Measurements from ENCODE around the gene CETN3.

Gene CETN3

GRCh38 chr5:90406466-90406865 lies 3.1 kb downstream of the CETN3 start:
- TF ChIP-seq CTCF (IDR thresholded peaks at IDR 0.05; ENCODE audit: insufficient read depth, low read length, missing control alignments) = no peak
- H3K4me3 ChIP-seq (ENCODE audit: low read depth, low read length) = no peak overlapping the region
- ChIA-PET CTCF (interaction anchor here (1.3 kb wide), 1 partner anchor 141 kb away, joined by 3 read pairs; no protein-coding TSS in a partner anchor), POLR2A (no interaction called here)
- no peak for DNase-seq (ENCODE audit: low read depth, low spot score)

- ChIA-PET POLR2A (no interaction called here), CTCF (interaction anchor here (1.5 kb wide), 1 partner anchor 137 kb away, joined by 4 read pairs; no protein-coding TSS in a partner anchor)
- TF ChIP-seq CTCF (IDR thresholded peaks at IDR 0.05; ENCODE audit: insufficient read depth, low read length, missing control alignments) = no peak
Measured at GRCh38 chr5:90402521-90403255, 6.9 kb downstream of the CETN3 start.

GRCh38 chr5:90399251-90399650 lies 10.3 kb downstream of the CETN3 start:
- DNase-seq (ENCODE audit: low read depth, low spot score) = no peak
- ChIA-PET CTCF (no interaction called here), POLR2A (no interaction called here)
- TF ChIP-seq CTCF (IDR thresholded peaks at IDR 0.05; ENCODE audit: insufficient read depth, low read length, missing control alignments) = no peak
- no peak overlapping the region for H3K4me3 ChIP-seq (ENCODE audit: low read depth, low read length)

More at GRCh38 chr5:90402521-90403255, 6.9 kb downstream of the CETN3 start:
- no peak for DNase-seq (ENCODE audit: low read depth, low spot score)
- no peak overlapping the region for H3K4me3 ChIP-seq (ENCODE audit: low read depth, low read length)

GRCh38 chr5:90398726-90399125 lies 10.8 kb downstream of the CETN3 start:
- POLR2A ChIA-PET = no interaction called here
- CTCF ChIA-PET = no interaction called here
- no peak for TF ChIP-seq CTCF (IDR thresholded peaks at IDR 0.05; ENCODE audit: insufficient read depth, low read length, missing control alignments)
- no peak overlapping the region for H3K4me3 ChIP-seq (ENCODE audit: low read depth, low read length)
- DNase-seq (ENCODE audit: low read depth, low spot score) = no peak

- DNase-seq (ENCODE audit: low read depth, low spot score) = no peak
- POLR2A ChIA-PET = no interaction called here
- H3K4me3 ChIP-seq (ENCODE audit: low read depth, low read length) = no peak overlapping the region
- CTCF ChIA-PET = no interaction called here
- no peak for TF ChIP-seq CTCF (IDR thresholded peaks at IDR 0.05; ENCODE audit: insufficient read depth, low read length, missing control alignments)
Measured at GRCh38 chr5:90395005-90395404, 14.6 kb downstream of the CETN3 start.

GRCh38 chr5:90390928-90391327 lies 18.6 kb downstream of the CETN3 start:
- DNase-seq (ENCODE audit: low read depth, low spot score) = no peak
- no peak overlapping the region for H3K4me3 ChIP-seq (ENCODE audit: low read depth, low read length)
- no peak for TF ChIP-seq CTCF (IDR thresholded peaks at IDR 0.05; ENCODE audit: insufficient read depth, low read length, missing control alignments)
- ChIA-PET CTCF (no interaction called here), POLR2A (no interaction called here)
